ENCODE data around the gene BRSK2.

BRSK2 gene

GRCh38 chr11:1401656-1402221 lies 12.0 kb downstream of the BRSK2 start (continued):
- peak; percentile 99 for TF ChIP-seq REST (tag by site-specific recombination; IDR thresholded peaks at IDR 0.05)

GRCh38 chr11:1402355-1403077 lies 12.8 kb downstream of the BRSK2 start:
- POLR2A ChIA-PET: interaction anchor here (0.5 kb wide), 1 partner anchor 493 kb away, joined by 5 read pairs; no protein-coding TSS in a partner anchor
- TF ChIP-seq ZNF174 (tag by site-specific recombination; IDR thresholded peaks at IDR 0.05) (no peak), ZNF274 (IDR thresholded peaks at IDR 0.05; ENCODE audit: low read length) (no peak), ZNF274 (tag by site-specific recombination; IDR thresholded peaks at IDR 0.05; ENCODE audit: borderline replicate concordance) (no peak), KLF1 (tag by site-specific recombination; IDR thresholded peaks at IDR 0.05) (peak; percentile 36; the same call in 1 of the 2 replicates), ZFHX2 (tag by site-specific recombination; conservative IDR thresholded peaks at IDR 0.05) (peak; percentile 53), EGR2 (tag by site-specific recombination; IDR thresholded peaks at IDR 0.05; ENCODE audit: low read depth) (0 out of 2 replicates have a peak, but pooled peaks have one; percentile 20), GLIS1 (tag by site-specific recombination; IDR thresholded peaks at IDR 0.05) (0 out of 2 replicates have a peak, but pooled peaks have one; percentile 36), KLF7 (tag by site-specific recombination; IDR thresholded peaks at IDR 0.05; ENCODE audit: borderline replicate concordance) (no peak), ZNF202 (tag by site-specific recombination; IDR thresholded peaks at IDR 0.05; ENCODE audit: borderline replicate concordance) (no peak)
- Histone ChIP-seq H3K4me3 (ENCODE audit: low read depth, low read length) (no peak overlapping the region), H3K27ac (ENCODE audit: extremely low read depth, low read depth, low read length) (no peak overlapping the region), H3K36me3 (ENCODE audit: control insufficient read depth in 2 of 2, insufficient read depth in 1 of 2, low read length in 2 of 2) (no peaks in the 10 kb centered on the region), H3K9me3 (ENCODE audit: control insufficient read depth, insufficient read depth, low read depth, low read length) (no peaks in the 10 kb centered on the region), H3K4me1 (ENCODE audit: control insufficient read depth, insufficient read depth, low read length) (no peaks in the 10 kb centered on the region)
- CTCF ChIA-PET: no interaction called here

GRCh38 chr11:1403078-1403620 lies 13.4 kb downstream of the BRSK2 start:
- CTCF ChIA-PET: no interaction called here
- Histone ChIP-seq H3K9me3 (ENCODE audit: control insufficient read depth, insufficient read depth, low read depth, low read length) (no peaks in the 10 kb centered on the region), H3K4me1 (ENCODE audit: control insufficient read depth, insufficient read depth, low read length) (no peaks in the 10 kb centered on the region), H3K4me3 (ENCODE audit: low read depth, low read length) (no peak overlapping the region), H3K36me3 (ENCODE audit: control insufficient read depth in 2 of 2, insufficient read depth in 1 of 2, low read length in 2 of 2) (no peaks in the 10 kb centered on the region), H3K27ac (ENCODE audit: extremely low read depth, low read depth, low read length) (no peak overlapping the region)
- TF ChIP-seq ATF2 (tag by site-specific recombination; IDR thresholded peaks at IDR 0.05; ENCODE audit: low read depth): no peak
- TF ChIP-seq ZNF292 (tag by site-specific recombination; IDR thresholded peaks at IDR 0.05; ENCODE audit: borderline replicate concordance, low read depth): no peak
- TF ChIP-seq KLF10 (tag by site-specific recombination; IDR thresholded peaks at IDR 0.05): no peak
- no peak for TF ChIP-seq ZNF239 (tag by site-specific recombination; IDR thresholded peaks at IDR 0.05)
- TF ChIP-seq ZNF76 (tag by site-specific recombination; IDR thresholded peaks at IDR 0.05; ENCODE audit: borderline replicate concordance, low read depth): no peak
- TF ChIP-seq ZBTB44 (tag by site-specific recombination; IDR thresholded peaks at IDR 0.05): no peak
- no peak for TF ChIP-seq FEZF1 (tag by site-specific recombination; IDR thresholded peaks at IDR 0.05)
- POLR2A ChIA-PET: no interaction called here

Data from HEK293 (cell line).